22Rv1 (cell line): ENCODE measurements around the gene TEX264.

ENCODE experiments used
- ZFX ChIP-seq: fragments of 450-650 bp; IDR thresholded peaks from 2 replicates; pipeline ENCODE4 v1.6.1; 2017; ENCODE audit warnings: antibody characterized with exemption, borderline replicate concordance
- TF ChIP-seq, protein P1 (sequence below): fragments of 450-650 bp; IDR thresholded peaks from 2 replicates; pipeline ENCODE4 v1.5.1; 2017; ENCODE audit warnings: mild to moderate bottlenecking

DNA sequence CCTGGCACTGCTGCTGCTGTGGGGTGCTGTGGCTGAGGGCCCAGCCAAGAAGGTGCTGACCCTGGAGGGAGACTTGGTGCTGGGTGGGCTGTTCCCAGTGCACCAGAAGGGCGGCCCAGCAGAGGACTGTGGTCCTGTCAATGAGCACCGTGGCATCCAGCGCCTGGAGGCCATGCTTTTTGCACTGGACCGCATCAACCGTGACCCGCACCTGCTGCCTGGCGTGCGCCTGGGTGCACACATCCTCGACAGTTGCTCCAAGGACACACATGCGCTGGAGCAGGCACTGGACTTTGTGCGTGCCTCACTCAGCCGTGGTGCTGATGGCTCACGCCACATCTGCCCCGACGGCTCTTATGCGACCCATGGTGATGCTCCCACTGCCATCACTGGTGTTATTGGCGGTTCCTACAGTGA, 38.0 kb downstream of the TEX264 start:
- TF ChIP-seq, protein P1, sequence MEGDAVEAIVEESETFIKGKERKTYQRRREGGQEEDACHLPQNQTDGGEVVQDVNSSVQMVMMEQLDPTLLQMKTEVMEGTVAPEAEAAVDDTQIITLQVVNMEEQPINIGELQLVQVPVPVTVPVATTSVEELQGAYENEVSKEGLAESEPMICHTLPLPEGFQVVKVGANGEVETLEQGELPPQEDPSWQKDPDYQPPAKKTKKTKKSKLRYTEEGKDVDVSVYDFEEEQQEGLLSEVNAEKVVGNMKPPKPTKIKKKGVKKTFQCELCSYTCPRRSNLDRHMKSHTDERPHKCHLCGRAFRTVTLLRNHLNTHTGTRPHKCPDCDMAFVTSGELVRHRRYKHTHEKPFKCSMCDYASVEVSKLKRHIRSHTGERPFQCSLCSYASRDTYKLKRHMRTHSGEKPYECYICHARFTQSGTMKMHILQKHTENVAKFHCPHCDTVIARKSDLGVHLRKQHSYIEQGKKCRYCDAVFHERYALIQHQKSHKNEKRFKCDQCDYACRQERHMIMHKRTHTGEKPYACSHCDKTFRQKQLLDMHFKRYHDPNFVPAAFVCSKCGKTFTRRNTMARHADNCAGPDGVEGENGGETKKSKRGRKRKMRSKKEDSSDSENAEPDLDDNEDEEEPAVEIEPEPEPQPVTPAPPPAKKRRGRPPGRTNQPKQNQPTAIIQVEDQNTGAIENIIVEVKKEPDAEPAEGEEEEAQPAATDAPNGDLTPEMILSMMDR, result no peak
- TF ChIP-seq ZFX, result no peak
